Measurements from ENCODE around the gene TK2. TPM values are rescaled to one million over a fixed set of nuclear protein-coding genes. Genes with fewer than 3 reads are reported as not detected.

The TK2 gene
- total RNA-seq, 2 donors from 2014 or later = 7.9 to 11.5 TPM

- Histone ChIP-seq H3K27me3 (ENCODE audit: control insufficient read depth, insufficient read depth, low read length, poor library complexity, severe bottlenecking) (no peaks in the 10 kb centered on the region), H3K36me3 (ENCODE audit: control insufficient read depth, insufficient read depth, low read length) (no peaks in the 10 kb centered on the region), H3K4me3 (ENCODE audit: low read length) (no peak overlapping the region), H3K9ac (ENCODE audit: extremely low read depth, low read length, poor library complexity, severe bottlenecking) (no peak overlapping the region), H3K4me1 (ENCODE audit: control insufficient read depth, insufficient read depth, low read length) (no peaks in the 10 kb centered on the region), H3K9me3 (ENCODE audit: control insufficient read depth, low read length) (no peaks in the 10 kb centered on the region), H3K27ac (ENCODE audit: low read depth, low read length) (no peak overlapping the region)
- Mint-ChIP-seq H3K9me3 (no peaks in the 10 kb centered on the region), H3K27ac (no peak overlapping the region), H3K4me1 (peaks cover 8% of the 10 kb centered on the region), H3K36me3 (ENCODE audit: low read depth) (peaks cover 35% of the 10 kb centered on the region), H3K4me3 (no peak overlapping the region), H3K27me3 (ENCODE audit: insufficient read depth) (no peaks in the 10 kb centered on the region)
- TF ChIP-seq CTCF (conservative IDR thresholded peaks at IDR 0.05) = no peak
- DNase-seq = no peak
- WGBS, 2 experiments (ENCODE audit: insufficient coverage in 1 of 2, insufficient read length in 1 of 2) = 85 to 93% methylated on average over 4 to 6 of the region's 6 CpGs
Measured at GRCh38 chr16:66529475-66529874, 20.4 kb downstream of the TK2 start.

- H3K9ac ChIP-seq (ENCODE audit: extremely low read depth, low read length, poor library complexity, severe bottlenecking) = no peak overlapping the region
- H3K36me3 Mint-ChIP-seq (ENCODE audit: low read depth) = peaks cover 29% of the 10 kb centered on the region
- no peak for TF ChIP-seq CTCF (conservative IDR thresholded peaks at IDR 0.05)
- WGBS, 2 experiments (ENCODE audit: insufficient coverage in 1 of 2, insufficient read length in 1 of 2) = 90 to 94% methylated on average over 5 of the region's 5 CpGs
- H3K27ac Mint-ChIP-seq = no peak overlapping the region
- H3K4me1 Mint-ChIP-seq = peaks cover 3% of the 10 kb centered on the region
- H3K27me3 Mint-ChIP-seq (ENCODE audit: insufficient read depth) = no peaks in the 10 kb centered on the region
- no peaks in the 10 kb centered on the region for H3K9me3 Mint-ChIP-seq
- H3K27ac ChIP-seq (ENCODE audit: low read depth, low read length) = no peak overlapping the region
- H3K4me3 ChIP-seq (ENCODE audit: low read length) = no peak overlapping the region
- H3K4me3 Mint-ChIP-seq = no peak overlapping the region
- H3K27me3 ChIP-seq (ENCODE audit: control insufficient read depth, insufficient read depth, low read length, poor library complexity, severe bottlenecking) = no peaks in the 10 kb centered on the region
- H3K36me3 ChIP-seq (ENCODE audit: control insufficient read depth, insufficient read depth, low read length) = no peaks in the 10 kb centered on the region
- H3K9me3 ChIP-seq (ENCODE audit: control insufficient read depth, low read length) = no peaks in the 10 kb centered on the region
- H3K4me1 ChIP-seq (ENCODE audit: control insufficient read depth, insufficient read depth, low read length) = no peaks in the 10 kb centered on the region
- DNase-seq = peak; percentile 35
Measured at GRCh38 chr16:66528294-66528693, 21.6 kb downstream of the TK2 start.

GRCh38 chr16:66525396-66526180 lies 24.3 kb downstream of the TK2 start:
- no peaks in the 10 kb centered on the region for H3K4me1 ChIP-seq (ENCODE audit: control insufficient read depth, insufficient read depth, low read length)
- no peaks in the 10 kb centered on the region for H3K9me3 Mint-ChIP-seq
- DNase-seq = no peak
- no peak overlapping the region for H3K27ac Mint-ChIP-seq
- 91 to 100% methylated on average over 5 to 9 of the region's 9 CpGs for WGBS, 2 experiments (ENCODE audit: insufficient coverage in 1 of 2, insufficient read length in 1 of 2)
- no peaks in the 10 kb centered on the region for H3K36me3 ChIP-seq (ENCODE audit: control insufficient read depth, insufficient read depth, low read length)
- H3K27me3 ChIP-seq (ENCODE audit: control insufficient read depth, insufficient read depth, low read length, poor library complexity, severe bottlenecking) = no peaks in the 10 kb centered on the region
- H3K27ac ChIP-seq (ENCODE audit: low read depth, low read length) = no peak overlapping the region
- H3K4me1 Mint-ChIP-seq = peaks cover 3% of the 10 kb centered on the region
- H3K9me3 ChIP-seq (ENCODE audit: control insufficient read depth, low read length) = no peaks in the 10 kb centered on the region
- H3K9ac ChIP-seq (ENCODE audit: extremely low read depth, low read length, poor library complexity, severe bottlenecking) = no peak overlapping the region
- H3K27me3 Mint-ChIP-seq (ENCODE audit: insufficient read depth) = no peaks in the 10 kb centered on the region
- H3K36me3 Mint-ChIP-seq (ENCODE audit: low read depth) = peaks cover 22% of the 10 kb centered on the region
- H3K4me3 Mint-ChIP-seq = no peak overlapping the region
- TF ChIP-seq CTCF (conservative IDR thresholded peaks at IDR 0.05) = no peak
- H3K4me3 ChIP-seq (ENCODE audit: low read length) = no peak overlapping the region
